GM21825 (cell line): ENCODE results near the gene BCL2.

Experiments used
- ATAC-seq: cut with Tn5 transposase; IDR thresholded peaks from one replicate; pipeline ENCODE4 v1.9.1; 2021; ENCODE audit warnings: mild to moderate bottlenecking, moderate library complexity; ENCODE audit not compliant: unreplicated experiment

BCL2 gene

DNA sequence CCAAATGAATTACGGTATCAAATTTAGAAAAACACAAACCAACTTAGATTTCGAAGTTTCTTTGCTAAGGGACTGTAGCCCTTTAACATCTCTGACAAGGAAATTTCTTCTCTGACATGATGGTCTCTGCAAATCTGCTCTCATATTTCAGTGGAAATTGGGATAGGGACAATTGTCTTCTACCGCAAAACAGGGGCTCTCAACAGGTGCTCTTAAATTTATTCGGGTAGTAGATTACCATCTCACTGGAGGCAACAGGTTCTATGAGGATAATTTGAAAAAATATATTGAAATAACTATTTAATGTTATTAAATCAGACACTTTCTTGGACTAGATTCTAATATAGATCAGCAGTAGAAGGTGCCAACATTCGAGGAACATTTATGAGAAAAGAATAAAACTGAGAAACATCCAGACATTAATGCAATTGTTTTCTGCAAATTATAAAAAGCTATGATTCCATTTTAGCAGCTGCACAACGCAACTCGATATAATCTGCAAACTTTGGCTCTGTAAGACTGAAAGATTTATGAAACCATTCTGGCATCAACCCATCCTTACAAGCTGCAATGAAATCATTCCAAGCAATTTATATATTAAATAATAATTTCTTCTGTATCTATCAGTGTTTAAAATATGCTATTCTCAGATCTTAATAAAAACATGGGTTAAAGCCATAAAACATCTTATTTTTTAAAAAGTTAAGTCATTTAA lies 10.0 kb upstream of the BCL2 start:
- ATAC-seq: no peak

GRCh38 chr18:63326011-63326410 lies 6.4 kb upstream of the BCL2 start:
- ATAC-seq: no peak

GRCh38 chr18:63325086-63325686 lies 5.6 kb upstream of the BCL2 start:
- no peak for ATAC-seq

DNA sequence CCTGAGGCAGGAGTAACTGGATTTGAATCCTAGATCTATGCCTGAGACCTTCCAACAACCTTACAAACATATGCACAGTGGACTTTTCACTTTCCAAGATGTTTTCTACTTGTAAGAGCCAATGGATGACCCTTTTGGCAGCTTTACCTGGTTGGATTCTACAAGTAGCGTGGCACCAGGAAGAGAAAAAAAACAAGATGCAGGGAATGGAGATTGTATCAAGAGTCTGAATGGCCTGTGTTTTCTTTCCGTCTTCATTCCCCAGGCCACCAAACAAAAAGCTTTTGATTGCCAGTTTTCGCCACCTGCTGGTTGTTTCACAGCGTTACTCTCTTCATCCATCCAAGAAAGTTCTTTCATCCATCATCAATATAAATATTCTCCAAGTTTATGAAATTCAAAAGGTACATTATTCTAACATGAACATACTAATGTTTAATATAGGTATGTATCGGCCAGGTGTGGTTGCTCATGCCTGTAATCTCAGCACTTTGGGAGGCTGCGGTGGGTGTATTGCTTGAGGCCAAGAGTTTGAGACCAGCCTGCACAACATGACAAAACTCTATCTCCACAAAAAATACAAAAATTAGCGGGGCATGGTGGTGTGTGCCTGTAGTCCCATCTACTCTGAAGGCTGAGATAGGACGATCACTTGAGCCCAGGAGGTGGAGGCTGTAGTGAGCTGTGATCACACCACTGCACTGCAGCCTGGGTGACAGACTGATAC lies 3.5 kb upstream of the BCL2 start:
- ATAC-seq: no peak

- no peak for ATAC-seq
Observed at GRCh38 chr18:63322206-63322605, 2.6 kb upstream of the BCL2 start.

DNA sequence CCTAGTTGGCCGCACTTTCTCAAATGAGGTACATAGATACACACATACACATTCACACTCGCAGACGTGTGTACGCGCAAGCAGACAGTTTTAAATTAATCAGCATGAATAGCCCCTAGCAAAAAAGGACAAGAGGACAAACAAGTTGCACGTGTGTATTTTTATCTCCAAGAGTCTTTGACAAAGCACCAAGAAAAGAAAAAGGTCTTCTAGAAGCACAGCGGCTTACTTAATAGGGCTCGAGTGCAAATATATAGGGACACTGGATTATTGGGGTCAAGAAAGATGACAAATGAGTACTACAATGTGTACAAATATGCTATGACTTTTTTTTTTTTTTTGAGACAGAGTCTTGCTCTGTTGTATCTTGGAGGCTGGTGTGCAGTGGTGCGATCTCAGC lies 1.7 kb upstream of the BCL2 start:
- ATAC-seq: no peak

- no peak for ATAC-seq
Observed at GRCh38 chr18:63320975-63321265, 1.4 kb upstream of the BCL2 start.

DNA sequence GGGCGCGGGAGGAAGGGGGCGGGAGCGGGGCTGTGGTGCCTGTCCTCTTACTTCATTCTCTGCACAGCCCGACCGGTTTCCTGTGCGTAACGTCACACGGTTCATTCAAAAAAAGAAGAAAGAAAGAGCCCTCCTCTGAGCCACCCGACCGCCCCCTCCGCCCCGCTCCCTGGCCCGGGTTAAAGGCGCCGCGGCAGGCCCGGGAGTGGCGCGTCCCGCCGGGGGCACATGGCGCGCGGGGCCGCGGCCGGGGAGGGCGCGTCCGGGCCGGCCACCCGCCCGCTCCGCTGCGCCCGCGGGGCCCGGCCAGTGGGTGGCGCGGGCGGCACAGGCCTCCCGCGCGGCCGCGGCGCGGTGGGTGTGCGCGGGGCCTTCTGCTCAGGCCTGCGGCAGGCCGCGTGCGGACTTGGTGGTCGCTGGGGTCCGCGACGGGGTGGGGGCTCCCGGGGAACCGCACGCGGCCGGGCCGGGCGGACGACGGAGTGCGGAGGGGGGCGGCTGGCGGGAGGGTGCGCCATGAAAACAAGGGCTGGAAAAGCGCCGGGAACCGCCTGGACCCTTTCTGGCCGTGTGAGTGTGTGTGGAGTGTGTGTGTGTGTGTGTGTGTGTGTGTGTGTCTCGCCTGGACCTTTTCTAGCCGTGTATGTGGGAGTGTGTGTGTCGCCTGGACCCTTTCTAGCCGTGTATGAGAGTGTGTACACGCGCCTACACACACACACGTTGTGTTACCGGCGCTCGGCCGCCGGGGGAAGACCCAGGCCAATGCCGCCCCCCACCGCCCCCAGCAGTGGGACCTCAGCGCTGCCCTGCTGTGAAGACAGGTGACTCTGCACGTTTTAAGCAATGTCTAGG lies 780 bp upstream of the BCL2 start:
- peak; percentile 49 for ATAC-seq

DNA sequence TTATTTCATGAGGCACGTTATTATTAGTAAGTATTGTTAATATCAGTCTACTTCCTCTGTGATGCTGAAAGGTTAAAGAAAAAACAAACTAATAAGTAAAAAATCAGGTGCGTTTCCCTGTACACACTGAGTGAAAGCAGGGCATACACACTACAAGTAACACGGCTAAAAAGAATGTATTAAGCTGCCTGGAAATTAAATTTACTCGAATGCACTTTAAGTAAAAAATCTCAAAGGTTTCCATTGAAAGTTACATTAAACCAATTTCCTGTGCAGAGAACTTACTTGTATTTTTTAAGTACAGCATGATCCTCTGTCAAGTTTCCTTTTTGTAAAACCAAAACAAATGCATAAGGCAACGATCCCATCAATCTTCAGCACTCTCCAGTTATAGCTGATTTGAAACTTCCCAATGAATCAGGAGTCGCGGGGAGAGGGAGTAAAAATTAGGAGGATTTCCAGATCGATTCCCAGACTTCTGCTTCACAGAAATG lies 633 bp downstream of the BCL2 start:
- no peak for ATAC-seq

DNA sequence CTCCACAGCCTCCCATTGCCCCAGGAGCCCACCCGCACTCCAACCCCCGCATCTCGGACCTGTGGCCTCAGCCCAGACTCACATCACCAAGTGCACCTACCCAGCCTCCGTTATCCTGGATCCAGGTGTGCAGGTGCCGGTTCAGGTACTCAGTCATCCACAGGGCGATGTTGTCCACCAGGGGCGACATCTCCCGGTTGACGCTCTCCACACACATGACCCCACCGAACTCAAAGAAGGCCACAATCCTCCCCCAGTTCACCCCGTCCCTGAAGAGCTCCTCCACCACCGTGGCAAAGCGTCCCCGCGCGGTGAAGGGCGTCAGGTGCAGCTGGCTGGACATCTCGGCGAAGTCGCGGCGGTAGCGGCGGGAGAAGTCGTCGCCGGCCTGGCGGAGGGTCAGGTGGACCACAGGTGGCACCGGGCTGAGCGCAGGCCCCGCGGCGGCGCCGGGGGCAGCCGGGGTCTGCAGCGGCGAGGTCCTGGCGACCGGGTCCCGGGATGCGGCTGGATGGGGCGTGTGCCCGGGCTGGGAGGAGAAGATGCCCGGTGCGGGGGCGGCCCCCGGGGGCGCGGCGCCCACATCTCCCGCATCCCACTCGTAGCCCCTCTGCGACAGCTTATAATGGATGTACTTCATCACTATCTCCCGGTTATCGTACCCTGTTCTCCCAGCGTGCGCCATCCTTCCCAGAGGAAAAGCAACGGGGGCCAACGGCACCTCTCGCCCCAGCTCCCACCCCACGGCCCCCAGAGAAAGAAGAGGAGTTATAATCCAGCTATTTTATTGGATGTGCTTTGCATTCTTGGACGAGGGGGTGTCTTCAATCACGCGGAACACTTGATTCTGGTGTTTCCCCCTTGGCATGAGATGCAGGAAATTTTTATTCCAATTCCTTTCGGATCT lies 1.3 kb downstream of the BCL2 start:
- peak; percentile 45 for ATAC-seq

DNA sequence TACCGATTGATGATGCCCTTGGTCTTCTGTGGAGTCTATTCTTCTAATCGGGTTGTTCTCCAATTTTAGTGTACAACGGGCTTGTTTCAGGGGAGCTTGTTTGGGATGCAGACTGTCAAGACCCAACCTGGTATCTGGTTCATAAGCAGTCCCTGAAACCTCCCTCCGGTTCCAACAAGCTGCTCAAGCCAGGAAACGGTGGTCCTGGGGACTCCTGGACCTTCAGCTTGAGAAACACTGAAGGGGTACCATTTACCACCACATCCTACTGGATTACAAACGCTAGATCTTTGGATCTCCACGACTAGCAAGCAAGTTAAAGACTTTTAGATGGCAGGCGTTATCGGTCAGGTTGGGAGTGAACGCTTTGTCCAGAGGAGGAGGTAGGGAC lies 2.0 kb downstream of the BCL2 start:
- no peak for ATAC-seq

DNA sequence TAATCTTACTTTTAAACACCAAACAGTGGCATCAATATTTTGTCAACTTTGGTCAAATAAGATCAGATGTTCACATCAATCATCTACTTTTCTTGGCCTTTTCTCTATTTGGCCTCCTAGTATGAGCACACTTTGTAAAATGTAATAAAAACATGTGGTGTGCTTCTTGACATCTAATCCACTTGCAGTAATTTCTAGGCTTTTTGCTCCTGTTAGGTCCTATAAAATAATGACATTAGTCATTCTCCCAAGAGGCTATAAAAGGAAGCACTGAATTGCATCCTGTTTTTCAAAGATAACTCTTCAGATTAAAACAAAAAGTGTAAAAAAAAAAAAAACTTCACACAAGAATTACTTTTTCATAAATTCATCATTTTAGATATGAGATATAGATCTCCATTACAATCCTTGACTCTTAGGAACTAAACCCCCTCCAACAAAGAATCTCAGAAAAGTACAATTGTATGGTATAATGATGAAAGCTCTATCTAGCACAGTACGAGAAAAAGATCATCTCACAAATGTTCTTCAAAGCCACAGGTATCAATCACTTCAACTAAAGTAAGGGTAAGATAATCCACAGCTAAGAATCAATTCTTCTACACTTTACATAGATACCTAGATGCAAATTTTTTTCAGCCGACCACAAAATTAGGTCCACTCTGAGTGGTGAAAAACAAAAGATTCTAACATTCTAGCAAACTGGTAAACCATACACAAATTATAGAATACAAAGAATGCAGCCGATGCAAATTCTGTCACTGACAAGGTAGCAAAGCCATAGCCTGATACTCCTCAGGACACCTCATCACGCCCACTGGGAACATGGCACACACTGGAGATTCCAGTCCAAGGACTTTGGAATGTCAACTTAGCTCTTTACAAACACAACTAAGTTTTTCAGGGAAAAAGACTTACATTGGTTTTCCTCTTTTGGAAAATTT lies 2.7 kb downstream of the BCL2 start:
- no peak for ATAC-seq

DNA sequence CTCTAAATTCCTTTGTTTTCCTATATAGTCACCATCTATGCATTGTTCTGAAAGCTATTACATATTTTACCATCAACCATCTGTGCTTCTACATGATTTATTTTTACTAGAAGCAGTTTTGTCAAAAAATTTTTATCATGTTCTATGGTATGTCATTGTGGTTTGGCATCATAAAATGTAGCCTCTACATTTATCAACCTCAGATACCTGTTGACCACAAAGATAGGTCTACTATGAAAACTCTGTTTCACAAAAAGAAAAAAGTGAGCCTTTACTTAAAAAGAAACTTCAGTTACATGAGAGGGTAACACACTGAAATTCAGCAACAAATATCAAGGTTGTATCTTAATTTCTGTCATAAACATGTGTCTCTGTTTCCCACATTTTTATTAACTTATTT lies 3.7 kb downstream of the BCL2 start:
- no peak for ATAC-seq

DNA sequence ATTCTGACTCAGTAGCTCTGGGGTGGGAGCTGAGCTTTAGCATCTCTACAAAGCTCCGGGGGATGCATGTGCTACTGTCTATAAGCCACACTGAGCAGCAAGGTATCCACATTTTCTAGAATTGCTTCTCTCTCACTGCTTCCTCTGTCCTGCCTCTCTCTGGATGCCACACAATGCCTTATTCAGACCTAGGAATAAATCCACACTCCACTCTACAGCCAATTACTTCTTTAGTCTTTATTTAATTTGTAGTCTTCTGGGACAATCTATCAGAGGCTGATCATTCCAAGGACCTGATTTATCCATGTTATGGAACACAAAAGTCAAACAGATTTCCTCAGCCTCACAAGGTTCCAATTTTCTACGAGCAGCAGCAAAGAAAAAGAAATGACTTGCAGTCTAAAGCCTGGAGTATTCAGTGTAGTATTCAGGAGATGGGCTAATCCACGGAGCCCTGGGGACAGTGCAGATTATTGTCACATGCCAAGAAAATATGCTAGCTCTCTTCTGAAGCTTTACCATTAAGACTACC lies 4.4 kb downstream of the BCL2 start:
- no peak for ATAC-seq

GRCh38 chr18:63314062-63314790 lies 5.3 kb downstream of the BCL2 start:
- no peak for ATAC-seq

GRCh38 chr18:63313396-63313917 lies 6.1 kb downstream of the BCL2 start:
- ATAC-seq: no peak

GRCh38 chr18:63312737-63313395 lies 6.7 kb downstream of the BCL2 start:
- peak; percentile 33 for ATAC-seq

GRCh38 chr18:63312019-63312409 lies 7.6 kb downstream of the BCL2 start:
- no peak for ATAC-seq
